ENCODE data around the gene DEUP1. TPM values are rescaled to one million over a fixed set of nuclear protein-coding genes. Genes with fewer than 3 reads are reported as not detected.

The DEUP1 gene
- total RNA-seq, 1 experiment from 2014 or later = not detected

GRCh38 chr11:93481696-93482095 is 151.2 kb downstream of the DEUP1 start:
- ChIA-PET RAD21 (ENCODE audit: low non-redundant PET in 1 of 2, low total read pairs in 2 of 2, uncharacterized antibody in 2 of 2, unreplicated experiment in 2 of 2) (no interaction called here), POLR2A (no interaction called here), CTCF (no interaction called here)
- ATAC-seq (no peak), DNase-seq (ENCODE audit: low read depth, low spot score) (no peak)
- no peaks in the 10 kb centered on the region for H3K36me3 ChIP-seq (ENCODE audit: control insufficient read depth in 1 of 2, insufficient read depth in 2 of 2, low read length in 2 of 2)
- H3K27me3 ChIP-seq (ENCODE audit: insufficient read depth, low read length) = no peaks in the 10 kb centered on the region
- H3K4me1 ChIP-seq (ENCODE audit: control insufficient read depth in 1 of 2, insufficient read depth in 2 of 2, low read length in 2 of 2) = no peaks in the 10 kb centered on the region
- H4K20me1 ChIP-seq (ENCODE audit: insufficient read depth) = no peaks in the 10 kb centered on the region
- no peaks in the 10 kb centered on the region for H3K9me3 ChIP-seq (ENCODE audit: control insufficient read depth in 1 of 2, insufficient read depth in 1 of 2, low read depth in 1 of 2, low read length in 2 of 2)
- H3K79me2 ChIP-seq (ENCODE audit: insufficient read depth, low read length) = no peaks in the 10 kb centered on the region
- no TSS peak for BruUV-seq (replicated peaks)
- intact Hi-C loops (cut with micrococcal nuclease) = no loop called here
- H3K4me2 ChIP-seq (ENCODE audit: low read length) = no peak overlapping the region
- no peak overlapping the region for H2AFZ ChIP-seq (ENCODE audit: low read depth, low read length, poor library complexity, severe bottlenecking)
- TF ChIP-seq POLR2A (IDR thresholded peaks at IDR 0.05; ENCODE audit: borderline replicate concordance, extremely low read depth, insufficient read depth, insufficient read length) = no peak
- no peaks in the 10 kb centered on the region for H3K9me2 ChIP-seq (ENCODE audit: insufficient read depth)
- H3K9ac ChIP-seq (ENCODE audit: low read length) = no peak overlapping the region
- no peak overlapping the region for H3K4me3 ChIP-seq (replicated peaks in 1 of 2; ENCODE audit: low read depth in 1 of 2, low read length in 2 of 2)
- H3K27ac ChIP-seq (ENCODE audit: low read depth, low read length) = no peak overlapping the region

GRCh38 chr11:93482556-93482955 is 152.0 kb downstream of the DEUP1 start:
- no peak overlapping the region for H2AFZ ChIP-seq (ENCODE audit: low read depth, low read length, poor library complexity, severe bottlenecking)
- no peak for TF ChIP-seq SIN3A (IDR thresholded peaks at IDR 0.05; ENCODE audit: low read depth)
- no peak for TF ChIP-seq EZH2phosphoT487 (IDR thresholded peaks at IDR 0.05; ENCODE audit: borderline replicate concordance)
- TF ChIP-seq SRF (IDR thresholded peaks at IDR 0.05; ENCODE audit: low read depth) = no peak
- no peak for TF ChIP-seq ZFX (IDR thresholded peaks at IDR 0.05)
- no peak for TF ChIP-seq ELF1 (IDR thresholded peaks at IDR 0.05; ENCODE audit: borderline replicate concordance, low read depth)
- no peak for TF ChIP-seq CEBPB (IDR thresholded peaks at IDR 0.05; ENCODE audit: low read depth)
- TF ChIP-seq TCF7L2 (IDR thresholded peaks at IDR 0.05; ENCODE audit: borderline replicate concordance, extremely low read depth, insufficient read depth, insufficient read length) = no peak
- no peak for TF ChIP-seq RAD21 (IDR thresholded peaks at IDR 0.05; ENCODE audit: low read depth)
- no peaks in the 10 kb centered on the region for H3K9me2 ChIP-seq (ENCODE audit: insufficient read depth)
- ATAC-seq (no peak), DNase-seq (ENCODE audit: low read depth, low spot score) (no peak)
- RAD21 ChIA-PET (ENCODE audit: low non-redundant PET in 1 of 2, low total read pairs in 2 of 2, uncharacterized antibody in 2 of 2, unreplicated experiment in 2 of 2) = no interaction called here
- intact Hi-C loops (cut with micrococcal nuclease) = no loop called here
- no peak overlapping the region for H3K4me3 ChIP-seq (replicated peaks in 1 of 2; ENCODE audit: low read depth in 1 of 2, low read length in 2 of 2)
- no peaks in the 10 kb centered on the region for H3K79me2 ChIP-seq (ENCODE audit: insufficient read depth, low read length)
- no peaks in the 10 kb centered on the region for H3K36me3 ChIP-seq (ENCODE audit: control insufficient read depth in 1 of 2, insufficient read depth in 2 of 2, low read length in 2 of 2)
- H3K27ac ChIP-seq (ENCODE audit: low read depth, low read length) = no peak overlapping the region
- CTCF ChIA-PET = no interaction called here
- H3K4me2 ChIP-seq (ENCODE audit: low read length) = no peak overlapping the region
- no peaks in the 10 kb centered on the region for H3K9me3 ChIP-seq (ENCODE audit: control insufficient read depth in 1 of 2, insufficient read depth in 1 of 2, low read depth in 1 of 2, low read length in 2 of 2)
- H3K9ac ChIP-seq (ENCODE audit: low read length) = no peak overlapping the region
- H4K20me1 ChIP-seq (ENCODE audit: insufficient read depth) = no peaks in the 10 kb centered on the region
- no peaks in the 10 kb centered on the region for H3K27me3 ChIP-seq (ENCODE audit: insufficient read depth, low read length)
- no peaks in the 10 kb centered on the region for H3K4me1 ChIP-seq (ENCODE audit: control insufficient read depth in 1 of 2, insufficient read depth in 2 of 2, low read length in 2 of 2)
- POLR2A ChIA-PET = no interaction called here
- BruUV-seq (replicated peaks) = no TSS peak
